GM10847 (cell line): ENCODE measurements around the gene HS3ST2.

Experiments
- POLR2A ChIP-seq: IDR thresholded peaks from 2 replicates; pipeline ENCODE4 v1.6.1; 2011; ENCODE audit not compliant: insufficient read length; ENCODE audit errors: extremely low read depth

The HS3ST2 gene

DNA sequence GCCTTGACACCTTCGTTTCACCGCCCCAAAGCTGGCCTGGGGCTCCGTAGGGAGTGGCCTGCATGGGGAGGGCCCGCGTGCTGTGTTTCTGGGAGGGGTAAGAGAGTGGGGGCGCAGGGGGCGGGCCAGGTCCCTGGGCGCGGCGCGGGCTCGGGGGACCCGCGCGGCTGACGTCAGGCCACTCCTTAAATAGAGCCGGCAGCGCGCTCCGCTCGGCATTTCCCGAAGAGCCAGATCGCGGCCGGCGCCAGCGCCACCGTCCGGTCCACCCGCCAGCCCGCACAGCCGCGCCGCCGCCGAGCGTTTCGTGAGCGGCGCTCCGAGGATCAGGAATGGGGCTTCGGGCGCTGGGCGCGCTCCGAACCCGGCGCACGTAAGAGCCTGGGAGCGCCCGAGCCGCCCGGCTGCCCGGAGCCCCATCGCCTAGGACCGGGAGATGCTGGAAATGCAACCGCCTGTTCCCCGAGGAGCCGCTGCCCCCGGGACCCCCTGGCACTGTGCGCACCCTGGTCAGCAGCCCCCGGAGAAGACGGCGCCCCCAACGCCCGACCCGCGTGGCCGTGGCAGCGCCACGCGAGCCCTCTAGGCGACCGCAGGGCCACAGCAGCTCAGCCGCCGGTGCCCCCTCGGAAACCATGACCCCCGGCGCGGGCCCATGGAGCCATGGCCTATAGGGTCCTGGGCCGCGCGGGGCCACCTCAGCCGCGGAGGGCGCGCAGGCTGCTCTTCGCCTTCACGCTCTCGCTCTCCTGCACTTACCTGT lies at the start of gene HS3ST2:
TSS of gene HS3ST2 (plus strand) at position 215 of the 763 bp plus-strand sequence. CDS start at position 664, 449 bp downstream.
- no peak for TF ChIP-seq POLR2A

DNA sequence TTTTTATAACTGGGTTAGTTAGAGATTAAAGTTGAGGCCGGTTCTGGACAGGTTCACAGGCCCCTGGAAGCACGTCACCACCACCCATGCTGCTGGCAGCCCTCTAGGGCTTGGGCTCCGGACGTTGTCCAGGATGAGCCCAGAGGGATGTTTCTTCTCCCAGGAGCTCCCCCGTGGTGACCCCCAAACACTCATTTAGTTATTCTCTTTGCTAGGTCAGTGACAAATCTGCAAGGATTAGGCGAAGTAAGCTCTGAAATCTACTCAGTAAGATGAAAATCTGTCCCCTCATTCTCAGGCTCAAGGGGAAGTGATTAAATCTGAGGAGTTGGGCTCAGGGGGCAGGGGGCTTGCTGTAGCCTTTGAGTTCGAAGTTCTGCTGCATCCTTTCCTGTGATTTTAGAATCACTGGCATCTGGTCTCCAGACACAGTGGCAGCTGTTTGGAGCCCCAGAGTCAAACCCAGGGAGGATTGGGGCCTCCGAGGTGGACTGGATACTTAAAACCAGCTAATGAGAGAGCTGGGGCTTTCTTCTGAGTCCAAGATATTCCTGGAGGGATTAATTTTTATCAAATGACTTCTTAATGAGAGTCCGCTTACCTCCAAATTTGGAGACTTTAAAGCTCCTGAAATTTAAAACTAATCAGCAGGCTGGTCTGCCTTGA lies 49.2 kb upstream of the HS3ST2 start:
- no peak for TF ChIP-seq POLR2A

DNA sequence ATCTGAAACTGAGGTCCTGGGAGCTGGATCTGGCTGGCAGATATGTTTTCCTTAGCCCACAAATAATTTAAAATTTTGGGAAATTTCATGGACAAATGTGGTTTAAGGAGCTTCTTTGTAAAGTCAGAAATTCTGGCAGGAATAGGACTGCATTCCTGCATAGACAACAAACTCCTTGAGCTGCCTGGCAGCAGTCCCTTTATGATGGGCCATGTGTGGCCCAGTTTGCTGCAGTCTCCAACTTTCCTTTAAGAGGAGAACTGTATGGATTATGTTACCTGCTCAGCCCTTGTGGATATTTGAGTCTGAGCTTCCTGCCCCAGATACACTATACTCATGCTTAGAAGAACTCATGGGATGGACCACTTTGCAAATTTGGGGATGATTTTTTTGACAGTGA lies 48.5 kb upstream of the HS3ST2 start:
- no peak for TF ChIP-seq POLR2A

DNA sequence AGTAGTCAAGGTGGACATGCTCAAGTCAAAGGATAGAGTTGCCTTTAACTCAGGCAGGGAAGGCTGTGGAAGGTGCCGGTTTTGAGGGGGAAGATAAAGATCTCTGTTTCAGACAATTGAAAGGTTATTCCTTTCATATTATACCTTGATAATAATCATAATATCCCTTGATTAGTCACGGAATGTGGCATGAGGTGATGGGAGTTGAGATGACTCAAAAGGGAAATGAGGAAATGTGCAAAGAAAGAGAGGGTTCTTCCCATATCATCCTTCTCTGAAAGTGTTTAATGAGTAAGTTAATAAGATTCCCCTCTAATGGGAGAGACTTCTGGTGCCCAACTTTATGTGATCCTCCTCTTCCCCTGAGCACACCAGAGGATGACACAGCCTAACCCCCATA lies 43.1 kb upstream of the HS3ST2 start:
- TF ChIP-seq POLR2A: no peak

DNA sequence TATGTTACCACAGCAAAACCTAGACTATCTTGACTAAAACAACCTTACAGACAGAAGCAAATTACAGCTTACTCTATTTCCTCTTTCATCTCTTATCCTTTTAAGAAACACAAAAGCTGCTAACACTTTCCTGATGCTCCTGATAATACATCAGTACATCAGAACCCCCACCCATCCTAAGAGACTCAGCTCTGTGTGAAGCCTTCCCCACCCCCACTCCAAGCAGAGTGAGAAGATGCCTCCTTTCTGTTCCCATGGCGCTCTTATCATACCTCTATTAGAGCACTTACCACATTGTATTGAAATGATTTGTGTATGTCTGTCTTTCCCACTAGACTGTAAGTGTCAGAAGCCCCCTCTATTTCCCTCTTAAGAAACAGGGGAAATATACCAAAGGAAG lies 42.4 kb upstream of the HS3ST2 start:
- no peak for TF ChIP-seq POLR2A

DNA sequence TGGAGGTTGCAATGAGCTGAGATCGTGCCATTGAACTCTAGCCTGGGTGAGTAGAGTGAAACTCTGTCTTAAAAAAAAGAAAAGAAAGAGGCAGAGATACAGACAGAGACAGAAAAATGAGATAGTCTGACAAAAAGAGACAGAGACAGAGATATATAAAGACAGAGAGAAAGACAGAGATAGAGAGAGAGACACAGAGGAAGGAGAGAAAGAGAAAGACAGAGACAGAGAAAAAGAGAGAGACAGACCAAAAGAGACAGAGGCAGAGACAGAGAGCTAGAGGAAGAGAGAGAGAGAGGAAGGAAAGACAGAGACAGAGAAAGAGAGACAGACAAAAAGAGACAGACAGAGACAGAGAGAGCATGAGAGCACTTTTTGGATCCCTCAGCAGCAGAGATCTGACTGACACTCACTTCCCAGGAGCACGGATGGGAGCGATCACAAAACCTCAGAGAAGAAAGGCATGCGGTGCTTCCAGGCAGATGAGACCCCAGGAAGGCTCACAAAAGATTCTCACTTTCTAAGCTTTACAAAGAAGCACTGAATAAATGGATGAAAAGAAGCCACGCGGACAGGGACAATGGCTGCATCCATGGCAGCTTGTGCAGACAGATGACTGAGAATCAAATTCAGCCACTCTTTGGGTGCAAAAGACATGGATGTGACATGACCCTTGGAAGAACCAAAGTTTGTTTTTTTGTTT lies 38.6 kb upstream of the HS3ST2 start:
- TF ChIP-seq POLR2A: no peak

GRCh38 chr16:22781480-22781879 lies 32.5 kb upstream of the HS3ST2 start:
- TF ChIP-seq POLR2A: no peak

DNA sequence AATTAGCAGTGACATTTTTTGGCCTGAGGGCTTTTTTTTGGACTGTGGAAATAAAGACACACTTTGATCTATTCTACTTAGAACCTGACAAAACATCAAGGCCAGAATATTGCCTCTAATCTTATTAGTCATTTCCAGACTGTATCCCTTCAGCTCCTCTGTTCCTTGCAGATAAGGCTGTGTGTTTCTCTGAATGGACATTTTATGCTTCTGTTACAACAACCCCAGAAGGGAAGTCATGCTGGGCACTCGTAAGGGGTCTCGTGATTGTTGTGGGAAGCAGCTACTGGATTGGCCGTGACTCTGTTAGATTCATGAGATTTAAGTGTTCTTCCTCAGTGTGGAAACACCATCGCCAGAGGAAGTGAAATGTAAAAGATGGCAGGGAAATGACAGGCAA lies 31.6 kb upstream of the HS3ST2 start:
- no peak for TF ChIP-seq POLR2A

GRCh38 chr16:22784690-22785214 lies 29.2 kb upstream of the HS3ST2 start:
- TF ChIP-seq POLR2A: no peak

DNA sequence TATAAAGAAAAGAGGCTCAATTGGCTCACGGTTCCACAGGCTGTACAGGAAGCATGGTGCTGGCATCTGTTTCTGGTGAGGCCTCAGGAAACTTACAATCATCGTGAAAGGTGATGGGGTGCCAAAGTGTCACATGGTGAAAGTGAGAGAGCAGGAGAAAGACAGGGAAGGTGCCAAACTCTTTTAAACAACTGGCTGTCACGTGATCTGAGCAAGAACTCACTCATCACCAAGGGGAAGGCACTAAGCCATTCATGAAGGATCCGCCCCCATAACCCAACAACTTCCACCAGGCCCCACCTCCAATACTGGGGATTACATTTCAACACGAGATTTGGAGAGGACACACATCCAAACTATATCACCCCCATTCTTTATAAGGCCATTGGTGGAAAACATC lies 28.4 kb upstream of the HS3ST2 start:
- no peak for TF ChIP-seq POLR2A

GRCh38 chr16:22786284-22786683 lies 27.7 kb upstream of the HS3ST2 start:
- no peak for TF ChIP-seq POLR2A

DNA sequence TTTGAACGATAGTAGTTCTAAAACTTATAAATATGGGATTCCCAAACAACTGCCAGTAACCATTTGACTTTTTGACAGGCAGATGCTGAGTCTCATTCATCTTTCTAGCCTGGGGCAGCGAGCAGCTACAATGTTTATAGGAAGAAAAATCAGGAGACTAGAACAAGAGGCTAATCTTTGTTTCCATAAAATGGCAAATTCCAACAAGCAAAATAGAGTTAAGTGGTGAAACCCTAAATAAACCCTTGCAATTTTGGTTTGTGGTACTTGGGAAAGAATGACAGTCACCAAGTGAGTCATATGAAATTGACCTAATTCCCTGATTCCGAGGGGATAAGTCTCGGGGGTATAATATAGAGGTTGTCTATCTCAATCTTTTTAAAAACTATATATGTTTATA lies 27.3 kb upstream of the HS3ST2 start:
- no peak for TF ChIP-seq POLR2A

DNA sequence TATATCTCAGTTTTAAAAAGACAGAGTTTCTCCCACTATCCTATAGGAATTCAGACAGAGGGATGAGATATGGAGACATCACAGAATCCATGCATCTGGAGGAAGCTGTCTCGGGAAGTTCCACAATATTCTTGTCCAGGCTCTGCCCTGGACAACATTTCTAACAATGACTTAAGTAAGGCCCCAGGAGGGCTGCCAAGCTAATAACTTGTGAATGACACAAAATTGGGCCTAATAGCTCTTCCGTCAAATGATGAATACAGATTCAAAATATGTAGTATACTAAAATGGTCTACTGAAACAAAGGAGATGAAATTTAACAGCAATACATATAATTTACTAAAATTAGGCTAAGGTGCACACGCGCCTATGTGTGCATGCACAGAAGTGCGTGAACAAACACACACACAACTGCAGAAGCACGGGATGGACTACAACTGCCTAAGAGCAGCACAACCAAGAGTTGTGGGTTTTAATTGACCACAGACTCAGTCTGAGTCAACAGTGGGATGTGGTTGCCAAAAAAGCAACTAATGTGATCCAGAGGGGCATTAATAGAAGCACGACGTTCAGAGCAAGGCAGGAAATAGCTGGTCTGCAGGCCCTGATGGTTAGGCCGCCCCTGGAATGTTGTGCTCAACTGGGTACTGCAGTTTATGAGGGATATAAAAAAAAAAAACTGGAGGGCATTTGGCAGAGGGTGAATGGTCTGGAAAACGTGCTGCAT lies 26.3 kb upstream of the HS3ST2 start:
- no peak for TF ChIP-seq POLR2A

- no peak for TF ChIP-seq POLR2A
These were observed 25.8 kb upstream of the HS3ST2 start for GRCh38 chr16:22788193-22788530.

- TF ChIP-seq POLR2A: no peak
These were observed 24.5 kb upstream of the HS3ST2 start for GRCh38 chr16:22789281-22789945.
